CD1c-positive myeloid dendritic cell (primary cell): ENCODE data around the gene SOHLH1.

Experiments used
- DNase-seq: peaks from one replicate; pipeline ENCODE4 v3.0.0-alpha.2; 2016; ENCODE audit errors: extremely low spot score

Gene SOHLH1

GRCh38 chr9:135699440-135699839 is at the start of gene SOHLH1:
SOHLH1 (minus strand) TSS chr9:135699481; CDS start chr9:135699467, 14 bp downstream.
- no peak for DNase-seq

DNA sequence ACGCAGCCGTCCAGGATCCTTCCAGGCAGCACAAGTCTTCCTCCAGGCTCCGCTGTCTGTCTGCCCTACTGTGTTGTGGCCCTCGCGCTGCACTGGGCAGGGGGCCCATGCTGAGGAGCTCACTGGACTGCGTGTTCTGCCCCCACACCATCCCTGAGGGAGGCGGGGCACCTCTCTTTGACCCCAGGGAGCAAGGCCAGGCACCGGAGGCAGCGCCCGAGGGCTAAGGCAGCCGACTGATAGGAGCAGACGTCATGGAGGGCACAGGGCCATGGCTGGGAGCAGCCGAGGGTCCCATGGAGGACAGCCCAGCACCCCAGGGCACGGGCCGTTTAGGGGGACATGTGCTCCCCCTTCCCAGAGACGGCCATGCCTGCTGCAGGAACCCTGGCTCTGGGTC is 49.4 kb upstream of the SOHLH1 start:
- DNase-seq: no peak

- DNase-seq: no peak
Observed at GRCh38 chr9:135747311-135747710, 48.0 kb upstream of the SOHLH1 start.

DNA sequence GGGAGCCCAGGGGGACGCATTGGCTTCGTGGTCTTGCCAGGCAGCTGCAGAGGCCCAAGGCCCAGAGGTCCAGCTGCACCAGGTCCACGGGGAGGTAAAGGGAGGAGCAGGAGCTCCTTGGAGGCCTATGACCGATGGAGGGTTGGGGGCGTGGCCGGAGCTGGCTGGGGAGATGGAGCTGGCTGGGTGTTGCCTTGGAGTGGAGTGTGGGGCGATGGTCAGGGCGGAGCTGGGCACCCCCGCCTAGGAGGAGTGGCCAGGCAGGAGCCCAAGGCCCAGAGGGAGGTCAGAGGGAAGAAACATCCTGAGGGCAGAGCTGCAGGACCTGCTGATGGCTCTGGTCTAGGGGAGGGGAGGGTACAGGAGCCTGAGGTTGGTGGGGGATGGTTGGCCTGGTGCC is 47.3 kb upstream of the SOHLH1 start:
- DNase-seq: no peak

DNA sequence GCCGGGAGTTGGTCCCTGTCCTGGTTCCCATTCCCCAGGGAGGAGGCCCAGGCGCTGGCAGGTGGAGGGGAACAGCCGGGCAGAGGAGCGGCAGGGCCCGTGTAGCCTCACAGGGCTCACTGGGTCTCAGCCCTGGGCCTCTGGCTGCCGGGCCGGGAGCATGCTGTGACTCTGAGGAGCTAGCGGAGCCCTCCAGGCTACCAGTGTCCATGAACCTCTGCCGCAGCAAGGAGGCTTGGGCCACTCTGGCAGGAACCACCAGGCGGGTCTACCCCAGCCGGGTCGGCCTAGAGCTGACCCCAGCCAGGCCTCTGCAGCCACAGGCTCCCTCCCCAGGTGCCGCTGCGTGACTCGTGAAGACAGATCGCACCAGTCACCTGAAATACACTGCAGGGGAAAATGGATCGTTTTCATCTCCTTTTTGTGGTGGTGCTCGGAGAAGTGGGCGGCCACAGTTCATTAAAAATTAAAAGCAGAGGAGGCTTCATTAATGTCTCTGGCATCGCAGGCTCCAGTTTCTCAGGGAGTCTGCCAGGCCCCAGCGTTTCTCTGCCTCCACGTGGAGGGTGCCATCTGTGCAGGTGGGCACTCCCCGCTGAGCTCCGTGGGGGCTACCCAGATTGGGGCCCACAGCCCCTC is 46.5 kb upstream of the SOHLH1 start:
- no peak for DNase-seq

- no peak for DNase-seq
Observed at GRCh38 chr9:135745189-135745588, 45.9 kb upstream of the SOHLH1 start.

DNA sequence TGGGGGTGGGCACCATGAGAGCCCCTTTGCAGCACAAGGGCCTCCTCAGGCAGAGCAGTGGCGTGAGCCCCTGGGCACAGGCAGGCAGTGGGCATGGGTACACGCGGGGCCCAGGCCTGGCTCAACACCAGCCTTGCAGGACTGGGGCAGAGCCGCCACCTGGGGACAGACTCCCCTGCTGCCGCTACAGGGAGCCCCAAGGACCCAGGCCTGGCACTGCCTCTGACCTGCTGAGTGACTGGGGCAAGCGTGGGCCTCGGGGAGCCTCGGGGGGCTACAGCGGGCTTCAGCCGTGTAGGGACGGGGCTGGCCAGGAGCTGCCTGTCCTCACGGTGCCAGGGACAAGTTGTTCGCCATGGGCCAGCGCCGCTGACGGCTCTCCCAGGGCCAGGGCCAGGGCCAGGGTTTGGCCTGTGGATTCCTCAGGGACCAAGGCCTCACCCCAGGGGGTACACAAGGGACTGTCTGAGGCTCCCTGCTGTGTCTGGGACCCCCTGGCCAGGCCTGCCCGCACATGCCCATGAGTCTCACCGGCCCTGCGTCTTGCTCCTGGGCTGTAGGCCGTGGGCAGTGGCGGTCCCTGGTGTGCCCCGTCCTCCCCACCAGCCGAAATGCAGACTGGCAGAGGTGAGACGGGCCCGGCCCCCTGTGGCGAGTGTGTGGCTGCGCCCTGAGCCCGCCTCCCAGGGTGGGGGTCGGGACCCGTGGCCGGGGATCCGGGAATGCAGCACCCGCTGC is 45.2 kb upstream of the SOHLH1 start:
- DNase-seq: no peak

GRCh38 chr9:135743546-135744332 is 44.5 kb upstream of the SOHLH1 start:
- no peak for DNase-seq

GRCh38 chr9:135743021-135743420 is 43.7 kb upstream of the SOHLH1 start:
- DNase-seq: no peak

GRCh38 chr9:135741276-135742219 is 42.3 kb upstream of the SOHLH1 start:
- DNase-seq: no peak

DNA sequence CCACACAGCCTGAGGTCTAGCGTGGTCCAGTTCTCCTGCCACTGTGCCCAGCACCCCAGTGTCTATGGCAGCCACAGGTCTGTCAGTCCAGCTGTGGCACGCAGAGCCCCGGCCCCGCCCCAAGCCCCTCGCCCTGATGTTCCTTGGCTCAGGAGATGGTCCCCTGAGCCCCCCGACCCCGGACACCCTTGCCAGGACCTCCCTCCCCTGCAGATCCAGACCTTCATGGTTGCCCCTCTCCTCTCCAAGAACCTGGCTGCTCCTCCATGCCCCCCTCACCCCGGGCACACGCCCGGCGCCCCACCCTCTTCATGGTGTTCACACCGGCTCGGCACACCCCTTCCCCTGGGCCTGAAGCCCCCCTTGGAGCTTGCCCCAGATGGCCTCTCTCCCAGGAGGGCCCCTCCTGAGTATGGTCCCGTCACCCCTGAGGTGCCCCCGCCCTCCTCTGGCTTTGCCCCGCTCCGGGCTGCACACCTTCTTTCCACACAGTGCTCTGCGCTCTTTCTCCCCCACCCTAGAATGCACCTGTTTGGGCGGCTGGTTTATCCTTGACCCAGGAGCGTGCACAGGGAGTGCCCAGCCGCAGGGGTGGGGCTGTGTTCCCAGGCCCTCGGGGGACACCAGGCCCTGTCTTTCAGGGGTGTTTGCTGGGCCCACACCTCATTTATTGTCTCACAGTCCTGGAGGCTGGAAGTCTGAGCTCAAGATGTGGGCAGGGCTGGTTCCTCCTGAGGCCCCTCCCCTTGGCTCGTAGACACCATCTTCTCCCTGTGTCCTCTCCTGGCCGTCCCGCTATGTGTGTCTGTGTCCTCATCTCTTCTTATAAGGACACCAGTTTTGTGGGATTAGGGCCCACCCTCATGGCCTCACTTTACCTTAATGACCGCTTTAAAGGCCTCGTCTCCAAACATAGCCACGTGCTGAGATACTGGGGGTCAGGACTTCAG is 40.3 kb upstream of the SOHLH1 start:
- no peak for DNase-seq

DNA sequence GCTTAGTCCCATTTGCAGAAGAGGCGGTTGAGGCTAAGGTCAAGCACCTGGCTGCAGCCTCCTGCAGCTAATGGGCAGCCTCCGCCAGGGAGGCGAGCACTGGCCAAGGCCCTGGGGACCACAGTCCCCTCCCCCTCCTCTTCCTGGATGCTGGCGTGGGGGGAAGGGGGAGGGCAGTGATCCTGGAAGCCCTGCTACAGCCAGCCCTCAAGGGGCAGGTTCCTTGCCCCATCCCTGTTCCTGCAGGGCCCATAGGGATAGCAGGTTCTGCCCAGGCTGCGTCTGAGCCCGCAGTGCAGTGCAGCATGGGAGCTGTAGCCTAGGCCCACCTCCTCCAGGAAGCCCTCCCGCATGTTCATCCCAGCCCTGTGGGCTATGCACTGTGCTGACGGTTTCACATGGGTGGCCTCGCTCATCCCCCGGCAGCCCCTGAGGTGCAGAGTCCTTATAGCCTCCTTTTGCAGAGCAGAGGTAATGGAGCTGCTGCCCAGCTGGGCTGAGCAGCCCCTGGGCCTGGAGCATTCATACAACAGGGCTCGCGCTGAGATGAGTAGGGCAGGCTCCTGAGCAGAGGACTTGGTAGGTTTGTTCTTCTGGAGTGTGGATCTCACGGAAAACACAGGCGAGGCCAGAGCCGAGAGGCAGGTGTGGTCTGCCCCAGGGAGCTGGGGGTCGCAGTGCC is 38.7 kb upstream of the SOHLH1 start:
- no peak for DNase-seq

DNA sequence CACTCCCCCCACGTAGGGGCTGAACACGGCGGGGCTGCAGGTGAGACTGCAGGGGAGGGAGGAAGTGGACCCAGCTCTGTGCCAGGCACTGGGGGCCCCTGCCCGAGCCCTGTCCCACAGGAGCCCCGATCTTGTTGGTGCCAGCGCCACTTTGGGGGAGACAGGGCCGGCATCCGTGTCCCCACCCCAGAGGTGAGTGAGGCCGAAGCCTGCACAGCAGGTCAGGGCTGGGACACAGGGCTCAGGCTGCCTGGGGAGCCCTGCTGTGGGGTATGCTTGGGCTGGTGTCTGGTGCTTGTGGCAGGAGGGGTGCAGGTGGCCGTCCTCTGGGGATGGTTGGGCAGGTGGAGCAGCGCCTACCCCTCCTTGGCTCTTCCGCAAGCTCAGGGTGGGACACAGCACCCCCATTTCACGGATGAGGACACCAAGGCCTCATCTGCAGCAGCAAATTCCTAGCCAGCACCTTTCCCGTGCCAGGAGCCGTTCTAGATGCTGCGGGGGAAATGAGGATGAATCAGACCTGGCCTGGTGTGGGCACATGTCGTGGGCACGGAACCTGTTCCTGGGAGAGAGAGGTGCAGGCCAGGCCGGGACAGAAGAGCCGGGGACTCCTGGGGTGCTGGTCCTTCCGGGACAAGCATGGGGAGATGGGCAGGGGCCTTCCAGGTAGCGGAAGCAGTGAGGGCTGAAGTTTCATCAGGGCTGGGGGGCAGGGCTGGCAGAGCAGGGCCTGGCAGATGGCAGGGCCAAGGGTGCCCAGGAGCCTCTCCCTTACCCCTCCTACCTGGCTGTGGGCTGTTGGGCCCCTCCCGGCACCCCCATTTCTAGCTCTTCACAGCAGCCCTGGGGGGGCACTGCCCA is 37.9 kb upstream of the SOHLH1 start:
- DNase-seq: no peak

DNA sequence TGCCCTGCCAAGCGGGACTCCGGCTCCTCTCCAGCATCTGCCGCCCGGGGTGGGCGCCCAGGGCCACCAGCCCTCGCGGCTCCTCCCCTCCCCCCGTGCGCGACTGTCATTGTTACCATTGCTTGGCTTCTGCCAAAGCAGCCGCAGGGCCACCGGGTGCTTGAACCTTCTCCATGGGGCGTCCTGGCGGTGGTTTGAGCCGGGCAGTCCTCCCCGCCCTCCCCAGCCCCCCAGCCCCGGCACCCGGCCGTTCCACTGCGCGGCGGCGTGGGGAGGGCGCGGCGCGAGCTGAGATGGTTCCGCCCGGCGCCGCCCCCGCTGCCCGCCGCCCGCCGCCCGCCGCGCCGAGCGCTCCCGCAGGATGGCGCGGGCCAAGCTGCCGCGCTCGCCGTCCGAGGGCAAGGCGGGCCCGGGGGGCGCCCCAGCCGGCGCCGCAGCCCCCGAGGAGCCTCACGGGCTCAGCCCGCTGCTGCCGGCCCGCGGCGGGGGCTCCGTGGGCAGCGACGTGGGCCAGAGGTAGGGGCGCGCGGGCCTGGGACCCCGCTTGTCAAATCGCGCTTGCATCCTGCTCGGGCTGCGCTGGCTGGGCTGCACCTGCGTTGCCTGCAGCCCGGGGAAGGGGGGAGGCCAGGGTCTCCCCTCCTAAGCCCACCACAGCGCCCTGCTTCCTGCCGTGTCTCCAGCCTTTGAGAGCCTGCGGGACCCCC is 37.1 kb upstream of the SOHLH1 start:
- DNase-seq: no peak

DNA sequence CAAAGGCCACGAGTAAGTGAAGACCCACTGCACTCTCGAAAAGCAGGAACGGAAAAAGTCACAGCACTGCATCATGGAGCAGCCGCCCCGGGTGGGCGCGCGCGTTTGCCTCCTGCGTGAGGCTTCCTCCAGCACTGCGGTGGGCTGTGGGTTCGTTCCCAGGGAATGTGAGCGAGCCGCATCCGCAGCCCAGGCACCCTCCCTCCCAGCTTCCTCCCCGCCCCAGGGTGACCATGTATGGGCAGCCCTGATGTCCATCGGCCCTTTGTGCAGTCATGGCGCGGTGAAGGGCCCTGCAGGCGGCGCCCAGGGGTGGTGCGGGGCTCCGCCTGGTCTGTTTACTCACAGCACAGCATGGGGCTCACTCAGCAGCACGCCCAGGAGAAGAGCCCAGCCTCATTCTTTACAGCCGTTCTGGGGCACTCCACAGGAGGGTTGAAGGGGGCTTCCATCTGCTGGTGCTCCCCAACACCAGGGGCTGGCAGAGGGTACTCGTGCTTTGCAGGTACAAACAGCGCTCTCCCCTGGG is 35.4 kb upstream of the SOHLH1 start:
- no peak for DNase-seq

DNA sequence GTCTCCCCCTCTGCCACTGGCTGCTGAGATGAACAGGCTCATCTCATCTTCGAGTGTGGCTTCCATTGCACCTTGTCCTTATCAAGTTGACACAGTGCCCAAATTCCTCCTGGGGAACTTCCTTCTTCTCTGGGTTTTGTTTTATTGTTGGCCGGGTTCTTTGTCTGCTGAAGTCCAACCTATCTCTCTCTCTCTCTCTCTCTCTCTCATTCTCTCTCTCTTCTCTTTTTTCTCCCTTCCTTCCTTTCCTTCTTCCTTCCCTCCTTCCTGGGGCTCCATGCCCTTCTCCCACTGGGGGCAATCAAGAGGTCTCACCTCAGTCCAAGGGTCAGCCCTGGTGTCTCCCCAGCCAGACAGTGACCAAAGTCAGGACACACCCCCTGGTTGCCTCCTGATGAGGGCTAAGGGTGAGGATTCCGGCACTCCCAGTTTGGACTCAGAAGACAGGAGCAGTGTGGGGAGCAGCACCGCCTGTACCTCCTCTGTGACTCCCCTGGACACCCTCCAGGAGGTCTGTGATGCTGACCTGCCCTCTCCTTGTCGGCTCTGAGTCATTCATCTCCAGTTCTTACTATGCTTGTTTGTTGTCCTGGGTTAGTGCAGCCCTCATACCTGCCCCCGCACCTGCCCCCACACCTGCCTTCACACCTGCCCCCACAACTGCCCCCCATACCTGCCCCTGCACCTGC is 33.4 kb upstream of the SOHLH1 start:
- DNase-seq: no peak

- no peak for DNase-seq
Observed at GRCh38 chr9:135731454-135731853, 32.2 kb upstream of the SOHLH1 start.
